ENCODE measurements around the gene TRIM63.

The TRIM63 gene

GRCh38 chr1:26015358-26015757, 52.1 kb downstream of the TRIM63 start:
- peak; percentile 94 to 97 for DNase-seq

GRCh38 chr1:26014179-26014578, 53.3 kb downstream of the TRIM63 start:
- no peak for DNase-seq

GRCh38 chr1:26012864-26013263, 54.6 kb downstream of the TRIM63 start:
- no peak for DNase-seq

- DNase-seq: no peak
Measured at GRCh38 chr1:26010825-26011224, 56.6 kb downstream of the TRIM63 start.

- DNase-seq: no peak
Measured at GRCh38 chr1:26009796-26010447, 57.5 kb downstream of the TRIM63 start.

- no peak for DNase-seq
Measured at GRCh38 chr1:26006710-26007109, 60.7 kb downstream of the TRIM63 start.

GRCh38 chr1:26005434-26006105, 61.9 kb downstream of the TRIM63 start:
- DNase-seq: no peak

GRCh38 chr1:26003756-26004155, 63.7 kb downstream of the TRIM63 start:
- DNase-seq: no peak

GRCh38 chr1:26003262-26003661, 64.2 kb downstream of the TRIM63 start:
- DNase-seq: peak in 1 of 2 donors; percentile 29
